Amniotic epithelial cell (primary cell): ENCODE results near the gene LMTK2.
A peak's percentile ranks its signal among the peaks of the same experiment; 100 is the strongest.

ENCODE experiments used
- DNase-seq: peaks from one replicate; pipeline ENCODE4 v3.0.0-alpha.2; 2010; ENCODE audit warnings: low read depth

The LMTK2 gene

GRCh38 chr7:98106647-98107312, at the start of gene LMTK2:
LMTK2 (plus strand) TSS chr7:98106862; CDS start chr7:98107178, 316 bp downstream.
- peak; percentile 74 for DNase-seq

DNA sequence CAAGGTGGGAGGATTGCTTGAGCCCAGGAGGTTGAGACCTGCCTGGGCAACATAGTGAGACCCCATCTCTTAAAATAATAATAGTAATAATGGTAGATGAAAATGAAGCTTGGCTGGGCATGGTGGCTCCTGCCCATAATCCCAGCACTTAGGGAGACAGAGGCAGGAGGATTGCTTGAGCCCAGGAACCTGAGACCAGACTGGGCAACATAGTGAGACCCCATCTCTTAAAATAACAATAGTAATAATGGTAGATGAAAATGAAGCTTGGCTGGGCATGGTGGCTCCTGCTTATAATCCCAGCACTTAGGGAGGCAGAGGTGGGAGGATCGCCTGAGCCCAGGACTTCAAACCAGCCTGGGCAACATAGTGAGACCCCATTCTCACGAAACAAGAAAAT, 49.5 kb upstream of the LMTK2 start:
- DNase-seq, result no peak

DNA sequence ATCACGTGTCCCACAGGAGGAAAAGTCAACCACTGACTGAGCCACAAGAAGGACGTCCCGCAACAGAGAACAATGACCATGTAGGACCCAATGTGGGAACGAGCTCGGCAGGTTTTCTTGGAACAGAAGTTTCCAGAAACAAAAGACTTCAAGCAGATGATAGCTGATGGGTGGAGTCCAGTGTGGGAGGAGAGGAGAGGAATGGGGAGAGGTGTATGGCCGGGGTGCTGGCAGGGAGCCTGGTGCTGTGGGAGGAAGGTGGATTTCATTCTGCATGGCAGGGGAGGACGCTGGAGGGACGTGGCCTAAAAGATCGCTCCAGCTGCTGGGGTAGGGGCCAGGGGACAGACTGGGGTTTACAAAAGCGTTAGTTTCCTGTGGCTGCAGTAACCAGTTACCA, 48.5 kb upstream of the LMTK2 start:
- no peak for DNase-seq

- DNase-seq, result no peak
Observed at GRCh38 chr7:98064233-98064632, 42.4 kb upstream of the LMTK2 start.

DNA sequence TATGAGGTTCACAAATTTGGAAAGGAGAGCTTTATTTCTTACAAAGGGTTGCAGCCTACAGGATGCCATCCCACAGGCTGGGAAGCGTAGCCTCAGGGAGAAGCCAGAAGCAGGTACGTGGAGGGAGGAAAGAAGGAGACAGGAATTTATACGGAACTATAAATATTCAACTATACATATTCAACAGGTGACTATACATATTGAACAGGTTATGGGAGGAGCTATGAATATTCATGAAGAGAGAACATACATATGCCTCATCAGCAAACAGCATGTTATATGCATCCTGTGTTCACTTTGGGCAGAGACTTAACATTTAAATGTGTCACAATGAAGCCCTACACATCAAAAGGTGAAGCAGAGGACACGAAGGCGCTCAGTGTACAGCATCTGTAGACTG, 40.5 kb upstream of the LMTK2 start:
- no peak for DNase-seq

DNA sequence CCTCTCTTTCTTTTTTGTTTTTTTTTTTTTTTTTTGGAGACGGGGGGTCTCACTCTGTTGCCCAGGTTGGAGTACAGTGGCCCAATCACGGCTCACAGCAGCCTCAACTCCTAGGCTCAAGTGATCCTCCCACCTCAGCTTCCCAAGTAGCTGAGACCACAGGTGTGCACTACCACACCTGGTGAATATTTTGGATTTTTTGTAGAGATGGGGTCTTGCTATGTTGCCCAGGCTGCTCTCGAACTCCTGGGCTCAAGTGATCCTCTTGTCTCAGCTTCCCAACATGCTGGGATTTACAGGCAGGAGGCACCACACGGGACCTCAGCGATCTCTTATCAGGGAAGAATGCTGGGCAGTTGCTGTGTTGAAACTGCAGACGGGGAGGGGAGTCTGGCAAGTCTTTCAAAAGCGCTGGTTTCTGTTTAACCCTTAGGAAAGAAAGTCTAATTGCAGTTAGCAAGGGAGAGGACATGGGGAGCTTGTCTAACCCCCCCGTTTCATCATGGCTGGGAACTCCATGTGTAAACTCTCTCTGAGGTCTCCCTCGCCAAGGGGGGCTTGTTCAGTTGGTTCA, 39.6 kb upstream of the LMTK2 start:
- peak; percentile 63 for DNase-seq

GRCh38 chr7:98073047-98073446, 33.6 kb upstream of the LMTK2 start:
- DNase-seq, result no peak

GRCh38 chr7:98075801-98076200, 30.9 kb upstream of the LMTK2 start:
- no peak for DNase-seq

DNA sequence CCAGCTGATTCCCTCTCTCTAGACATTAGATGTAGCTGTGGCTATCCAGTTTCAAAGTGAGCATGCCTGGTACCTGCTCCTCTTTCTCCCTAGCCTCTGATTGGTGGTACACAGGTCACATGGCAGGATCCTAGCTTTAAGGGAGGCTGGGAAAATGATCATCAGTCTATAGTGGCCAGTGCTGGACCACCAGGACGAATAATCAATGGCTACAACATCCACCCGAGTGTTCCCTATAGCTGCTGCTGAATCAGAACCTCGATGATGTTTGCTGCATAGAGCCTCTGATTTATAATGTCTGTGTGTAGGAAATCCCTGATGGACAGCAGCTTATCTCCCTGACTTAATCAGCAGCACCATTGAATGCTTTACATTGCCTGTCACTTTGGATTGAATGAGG, 28.9 kb upstream of the LMTK2 start:
- DNase-seq, result no peak

DNA sequence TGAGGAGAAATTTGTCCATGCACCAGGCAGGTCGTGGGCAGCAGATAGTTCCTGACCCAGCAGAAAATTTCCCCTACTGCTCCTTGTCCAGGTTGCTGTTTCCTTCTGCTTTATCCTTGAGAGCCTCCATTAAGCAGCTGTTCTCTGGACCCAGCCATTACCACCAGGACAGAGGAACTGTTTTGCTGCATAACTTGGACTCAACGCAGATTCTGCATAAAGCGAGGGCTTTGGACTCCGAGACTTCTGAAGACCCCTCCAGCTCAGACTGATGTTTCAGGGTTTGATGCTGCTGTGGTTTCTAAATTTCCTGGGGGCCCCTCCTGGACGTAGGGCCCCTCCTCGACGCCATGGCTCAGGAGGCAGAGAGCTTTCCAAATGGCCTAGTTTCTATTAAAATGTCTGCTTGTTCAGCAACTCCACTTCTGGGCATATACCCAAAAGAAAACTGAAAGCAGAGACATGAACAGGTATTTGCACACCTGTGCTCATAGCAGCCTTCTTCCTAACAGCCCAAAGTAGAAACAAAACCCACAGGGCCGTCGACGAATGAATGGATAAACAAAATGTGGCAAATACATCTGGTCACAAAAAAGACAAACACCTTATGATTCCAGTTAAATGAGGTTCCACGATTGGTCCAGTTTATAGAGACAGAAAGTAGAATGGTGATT, 28.3 kb upstream of the LMTK2 start:
- DNase-seq, result no peak

- DNase-seq, result no peak
Observed at GRCh38 chr7:98079891-98080648, 26.6 kb upstream of the LMTK2 start.

DNA sequence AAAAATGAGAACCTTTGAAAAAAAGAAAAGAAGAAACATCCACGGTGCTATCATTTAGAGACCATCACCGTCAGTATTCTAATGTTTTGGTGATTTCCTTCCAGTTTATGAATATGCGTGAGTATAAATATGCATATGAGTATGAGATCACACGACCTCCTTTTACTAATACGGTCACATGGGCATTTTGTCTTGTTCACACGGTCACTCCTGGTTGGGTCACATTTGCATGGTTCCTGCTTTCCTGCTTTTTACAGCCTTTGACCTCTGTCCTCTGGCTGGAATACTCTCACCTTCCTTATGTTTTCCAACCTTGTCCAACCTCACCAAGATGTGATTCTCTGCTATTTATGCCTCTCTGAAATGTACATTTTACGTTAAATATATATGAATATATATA, 25.3 kb upstream of the LMTK2 start:
- DNase-seq, result no peak

- no peak for DNase-seq
Observed at GRCh38 chr7:98084631-98085030, 22.0 kb upstream of the LMTK2 start.

DNA sequence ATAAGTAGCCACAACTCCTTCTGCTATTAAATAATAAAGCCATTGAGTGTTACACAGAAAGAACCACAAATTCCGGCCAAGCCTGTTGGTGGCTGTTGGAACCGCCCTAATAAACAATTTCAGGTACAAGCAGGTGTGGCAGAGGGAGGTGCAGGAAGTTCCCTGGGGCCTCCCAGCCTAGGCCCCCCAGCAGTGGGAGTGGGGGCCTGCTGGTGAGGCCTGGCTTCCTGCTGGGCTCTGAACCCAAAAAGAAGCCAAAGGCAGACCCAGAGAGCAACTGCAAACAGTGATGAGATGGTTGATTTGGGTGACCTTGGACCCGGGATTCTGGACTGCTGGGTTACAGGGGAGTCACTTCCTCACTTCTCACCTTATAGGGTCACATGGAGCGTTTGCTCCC, 21.0 kb upstream of the LMTK2 start:
- no peak for DNase-seq

- no peak for DNase-seq
Observed at GRCh38 chr7:98086281-98086718, 20.4 kb upstream of the LMTK2 start.

DNA sequence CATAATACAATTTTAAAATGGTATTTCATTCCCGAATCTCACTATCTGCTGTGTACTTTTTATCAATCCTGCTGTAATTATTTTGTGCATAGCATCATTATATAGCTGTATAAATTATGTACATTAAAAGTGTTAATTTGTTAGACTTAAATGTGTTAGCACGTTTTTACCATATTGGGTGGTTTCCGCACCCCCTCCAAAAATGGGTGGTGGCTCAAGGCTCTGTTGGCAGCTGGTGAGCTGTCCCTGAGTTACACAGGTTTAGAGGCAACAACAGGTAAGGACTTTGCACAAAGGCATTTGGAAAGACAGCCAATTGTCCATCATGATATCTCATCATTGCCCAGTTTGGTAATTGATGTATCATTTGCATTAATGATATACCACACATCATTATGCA, 18.6 kb upstream of the LMTK2 start:
- no peak for DNase-seq

- no peak for DNase-seq
Observed at GRCh38 chr7:98090116-98090515, 16.5 kb upstream of the LMTK2 start.

GRCh38 chr7:98091061-98091460, 15.6 kb upstream of the LMTK2 start:
- peak; percentile 3 for DNase-seq

DNA sequence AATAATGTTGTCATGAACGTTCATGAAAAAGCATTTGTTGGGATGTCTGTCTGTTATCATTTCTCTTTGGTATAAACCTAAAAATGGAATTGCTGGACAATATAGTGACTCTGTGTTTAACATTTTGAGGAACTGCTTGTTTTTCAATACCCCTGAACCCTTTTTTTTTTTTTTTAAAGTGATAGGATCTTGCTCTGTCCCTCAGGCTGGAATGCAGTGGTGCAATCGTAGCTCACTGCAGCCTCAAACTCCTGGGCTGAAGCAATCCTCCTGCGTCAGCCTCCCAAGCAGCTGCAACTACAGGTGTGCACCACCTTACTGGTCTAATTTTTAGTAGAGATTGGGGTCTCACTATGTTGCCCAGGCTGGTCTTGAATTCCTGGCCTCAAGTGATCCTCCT, 15.1 kb upstream of the LMTK2 start:
- DNase-seq, result no peak

DNA sequence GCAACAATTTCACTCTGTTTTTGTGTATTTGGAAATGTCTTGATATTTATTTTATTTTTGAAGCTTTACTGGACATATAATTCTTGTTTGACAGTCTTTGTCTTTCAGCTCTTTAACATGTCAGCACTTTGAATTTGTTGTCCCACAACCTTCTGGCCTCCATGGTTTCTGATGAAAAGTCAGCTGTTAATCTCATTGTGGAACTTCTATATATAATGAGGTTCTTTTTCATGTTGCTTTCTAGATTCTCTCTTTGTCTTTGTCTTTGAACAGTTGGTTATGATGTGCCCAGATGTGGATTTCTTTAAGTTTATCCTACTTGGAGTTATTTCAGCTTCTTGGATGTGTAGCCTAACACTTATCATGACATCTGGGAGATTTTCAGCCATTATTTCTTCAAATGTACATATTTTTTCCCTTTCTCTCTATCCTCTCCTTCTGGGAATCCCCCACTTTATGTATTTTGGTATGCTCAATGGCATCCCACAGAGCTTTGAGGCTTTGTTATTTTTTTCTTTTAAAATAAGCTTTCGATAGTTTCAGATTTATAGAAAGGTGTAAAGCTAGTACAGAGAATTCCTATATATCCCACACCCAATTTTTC, 9.5 kb upstream of the LMTK2 start:
- DNase-seq, result peak; percentile 6

GRCh38 chr7:98100088-98100487, 6.6 kb upstream of the LMTK2 start:
- no peak for DNase-seq

GRCh38 chr7:98102170-98102569, 4.5 kb upstream of the LMTK2 start:
- DNase-seq, result no peak
